B cell (primary cell): ENCODE measurements around the gene LMX1B. TPM values are rescaled to one million over a fixed set of nuclear protein-coding genes. Genes with fewer than 3 reads are reported as not detected.

ENCODE experiments used
- ATAC-seq: fragments of 200-7000 bp; cut with Tn5 transposase; one replicate; pipeline ENCODE4 v1.10.0; 2021; ENCODE audit warnings: low read depth, mild to moderate bottlenecking, moderate number of reproducible peaks, moderate library complexity
- CTCF ChIA-PET: fragments of 350-600 bp; sonication (Branson Sonifier 250); formaldehyde crosslinking; loops from one replicate; lab custom pipeline; 2021; ENCODE audit warnings: antibody characterized with exemption, inconsistent platforms; lab: Charles Lee
- POLR2A ChIA-PET: fragments of 350-600 bp; sonication (Branson Sonifier 250); formaldehyde crosslinking; loops from one replicate; lab custom pipeline; 2021; ENCODE audit warnings: antibody characterized with exemption; lab: Charles Lee
- DNase-seq: peaks from one replicate; pipeline ENCODE4 v3.0.0; 2013
- H2AFZ ChIP-seq: 2 replicates; pipeline ENCODE4 v1.6.1; 2012; ENCODE audit warnings: mild to moderate bottlenecking, low read depth, low read length; ENCODE audit not compliant: insufficient read depth, poor library complexity, severe bottlenecking
- H3K27ac ChIP-seq, 2 donors: 1 replicate in 1 of 2; 2 replicates in 1 of 2; pipeline ENCODE4 v1.5.1; 2012 to 2013; ENCODE audit warnings: low read length in 2 of 2, mild to moderate bottlenecking in 2 of 2, moderate library complexity in 1 of 2
- H3K27me3 ChIP-seq, 4 experiments: fragments of 200-600 bp in 1 of 4; sonication (generic) in 1 of 4; replicated peaks in 1 of 4; 1 replicate in 2 of 4; 2 replicates in 2 of 4; pipeline versions ENCODE4 v1.6.1 to v1.7.0; 2013 to 2016; ENCODE audit warnings: low read length in 3 of 4, mild to moderate bottlenecking in 2 of 4, mixed read lengths in 1 of 4, moderate library complexity in 1 of 4; ENCODE audit not compliant: insufficient read depth in 4 of 4, control insufficient read depth in 3 of 4; ENCODE audit errors: control extremely low read depth in 1 of 4
- H3K36me3 ChIP-seq, 2 experiments: replicated peaks in 1 of 2; 1 replicate in 1 of 2; 2 replicates in 1 of 2; pipeline versions ENCODE4 v1.6.1 to v1.7.1; 2013; ENCODE audit warnings: low read length in 1 of 2; ENCODE audit not compliant: insufficient read depth in 2 of 2, control insufficient read depth in 1 of 2; ENCODE audit errors: control extremely low read depth in 1 of 2, extremely low read depth in 1 of 2
- H3K4me1 ChIP-seq, 2 donors: fragments of 200-600 bp in 1 of 2; sonication (generic) in 1 of 2; 1 replicate in 1 of 2; 2 replicates in 1 of 2; pipeline versions ENCODE4 v1.5.1 to v1.6.1; 2013 to 2017; ENCODE audit warnings: low read length in 2 of 2; ENCODE audit not compliant: control insufficient read depth in 2 of 2, insufficient read depth in 2 of 2
- H3K4me2 ChIP-seq: replicated peaks from 2 replicates; pipeline ENCODE3; 2012; ENCODE audit warnings: mild to moderate bottlenecking, low read depth, low read length; ENCODE audit not compliant: poor library complexity, severe bottlenecking
- H3K4me3 ChIP-seq, 5 experiments: fragments of 200-600 bp in 1 of 5; sonication (generic) in 1 of 5; 1 replicate in 3 of 5; 2 replicates in 2 of 5; pipeline versions ENCODE4 v1.5.1 to v1.7.0; 2011 to 2016; ENCODE audit warnings: low read length in 4 of 5, mild to moderate bottlenecking in 4 of 5, low read depth in 2 of 5, control low read depth in 1 of 5, moderate library complexity in 1 of 5; ENCODE audit not compliant: insufficient read depth in 1 of 5; ENCODE audit errors: control extremely low read depth in 1 of 5, extremely low read depth in 1 of 5
- H3K79me2 ChIP-seq: fragments of 200-600 bp; sonication (generic); one replicate; pipeline ENCODE4 v1.6.0; 2016; ENCODE audit warnings: low read length; ENCODE audit not compliant: control insufficient read depth, insufficient read depth
- H3K9ac ChIP-seq: fragments of 200-600 bp; sonication (generic); 2 replicates; pipeline ENCODE4 v1.6.1; 2017; ENCODE audit warnings: mild to moderate bottlenecking, low read length, moderate library complexity
- H3K9me3 ChIP-seq, 3 donors: one replicate each; pipeline versions ENCODE4 v1.6.1 to v1.7.1; 2013; ENCODE audit warnings: low read length in 2 of 3; ENCODE audit not compliant: control insufficient read depth in 2 of 3, insufficient read depth in 1 of 3; ENCODE audit errors: control extremely low read depth in 1 of 3
- H4K20me1 ChIP-seq: 2 replicates; pipeline ENCODE4 v1.6.0; 2012; ENCODE audit warnings: mild to moderate bottlenecking, low read length; ENCODE audit not compliant: insufficient read depth, control insufficient read depth, poor library complexity, severe bottlenecking
- H3K27ac Mint-ChIP-seq: one replicate; pipeline ENCODE4 v1.8.0; 2021; ENCODE audit warnings: mixed read lengths
- H3K27me3 Mint-ChIP-seq: one replicate; pipeline ENCODE4 v1.8.0; 2021; ENCODE audit warnings: mixed read lengths
- H3K4me1 Mint-ChIP-seq: one replicate; pipeline ENCODE4 v1.8.0; 2021; ENCODE audit warnings: mixed read lengths
- H3K4me3 Mint-ChIP-seq: one replicate; pipeline ENCODE4 v1.8.0; 2021; ENCODE audit warnings: mixed read lengths
- H3K9me3 Mint-ChIP-seq: one replicate; pipeline ENCODE4 v1.8.0; 2022; ENCODE audit warnings: mixed read lengths; ENCODE audit not compliant: insufficient read depth
- EZH2 ChIP-seq: IDR thresholded peaks from 2 replicates; pipeline ENCODE4 v1.6.1; 2012; ENCODE audit warnings: borderline replicate concordance, low read depth, mild to moderate bottlenecking, moderate library complexity, low read length; ENCODE audit not compliant: insufficient read depth, poor library complexity, severe bottlenecking
- WGBS: methylation state at CpG from one replicate; pipeline ENCODE4 v1.1.5; 2013; ENCODE audit warnings: missing lambda C conversion rate; ENCODE audit not compliant: insufficient coverage; 5-methylcytosine and 5-hydroxymethylcytosine counted together
- intact Hi-C: fragments of 100-400 bp; cut with micrococcal nuclease; formaldehyde crosslinking; loops from one replicate; pipeline ENCODE4 v1.10.0; 2022
- polyA plus RNA-seq: library from polyadenylated mRNA; depleted of rRNA; stranded (reverse); fragments of >200 nt; gene quantifications from 2 replicates; pipeline ENCODE4 v1.2.3, GENCODE V29; 2012
- total RNA-seq, 2 donors: library from RNA; stranded (reverse); fragments of 120-200 nt in 1 of 2; gene quantifications; 1 replicate in 1 of 2; 2 replicates in 1 of 2; pipeline versions ENCODE4 v1.2.3 to v1.2.4, GENCODE V29; 2013 to 2022
- TF ChIP-seq, protein P1 (sequence below): fragments of 200-600 bp; IDR thresholded peaks from one replicate; pipeline ENCODE4 v1.8.0; 2022; ENCODE audit warnings: antibody characterized with exemption, mild to moderate bottlenecking

Gene LMX1B
- total and polyA plus RNA-seq, 2 donors (not counting 1 experiment from before 2014, with no cell fraction given) = not detected

DNA sequence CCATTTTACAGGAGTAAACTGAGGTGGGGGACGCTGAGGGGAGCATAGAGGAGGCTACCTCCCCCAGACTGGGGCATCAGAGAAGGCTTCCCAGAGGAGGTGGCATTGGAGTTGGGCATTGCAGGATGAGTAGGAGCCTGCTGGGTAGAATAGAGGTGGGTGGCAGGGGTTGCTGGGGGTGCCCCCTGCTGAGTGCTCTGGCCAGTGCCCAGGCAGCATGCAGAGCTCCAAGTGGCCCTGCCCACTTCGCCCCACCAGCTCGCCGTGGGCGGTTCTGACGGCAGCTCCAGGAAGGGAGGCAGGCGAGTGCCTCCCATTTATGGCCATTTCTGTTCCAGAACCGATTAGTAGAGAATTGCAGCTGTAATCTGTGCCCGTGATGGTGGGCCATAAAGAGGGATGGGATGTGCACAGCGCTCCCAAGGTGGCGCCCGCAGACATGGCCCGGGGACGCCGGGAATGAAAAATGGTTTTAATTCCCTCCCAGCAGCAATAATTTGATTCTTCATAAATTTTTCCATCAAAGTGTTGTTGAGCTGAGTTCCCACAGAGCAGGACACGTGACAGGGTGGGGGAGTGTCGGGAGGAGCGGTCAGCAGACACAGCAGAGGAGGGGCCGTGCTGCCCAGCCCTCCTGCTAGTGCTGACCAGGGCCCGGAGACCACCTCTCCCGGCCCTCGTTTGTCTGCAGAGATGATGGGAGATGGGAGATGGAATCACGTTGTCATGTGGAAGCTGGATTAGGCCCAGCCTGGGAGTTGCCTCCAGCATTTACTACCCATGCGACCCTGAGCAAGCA lies 75.5 kb downstream of the LMX1B start:
- Histone ChIP-seq H3K9ac (no peak overlapping the region), H3K4me3 (no peak overlapping the region), H3K9me3 (no peaks in the 10 kb centered on the region), H4K20me1 (no peaks in the 10 kb centered on the region), H3K27me3 (peaks cover 0 to 57% (median 7%) of the 10 kb centered on the region in 4 experiments), H3K36me3 (no peaks in the 10 kb centered on the region), H3K27ac (no peak overlapping the region), H3K4me2 (no peak overlapping the region), H3K4me1 (no peaks in the 10 kb centered on the region), H3K79me2 (no peaks in the 10 kb centered on the region), H2AFZ (no peak overlapping the region)
- WGBS = 71% methylated on average over 20 of the region's 24 CpGs
- CTCF ChIA-PET = interaction anchor here (1.0 to 2.3 kb wide), 12 partner anchors 10 to 146 kb away, joined by 3 to 12 read pairs (median 4); no protein-coding TSS in a partner anchor
- Mint-ChIP-seq H3K4me1 (no peaks in the 10 kb centered on the region), H3K27me3 (peaks cover 38% of the 10 kb centered on the region), H3K9me3 (no peaks in the 10 kb centered on the region), H3K4me3 (no peak overlapping the region), H3K27ac (no peak overlapping the region)
- intact Hi-C loops = no loop called here
- TF ChIP-seq, protein P1, sequence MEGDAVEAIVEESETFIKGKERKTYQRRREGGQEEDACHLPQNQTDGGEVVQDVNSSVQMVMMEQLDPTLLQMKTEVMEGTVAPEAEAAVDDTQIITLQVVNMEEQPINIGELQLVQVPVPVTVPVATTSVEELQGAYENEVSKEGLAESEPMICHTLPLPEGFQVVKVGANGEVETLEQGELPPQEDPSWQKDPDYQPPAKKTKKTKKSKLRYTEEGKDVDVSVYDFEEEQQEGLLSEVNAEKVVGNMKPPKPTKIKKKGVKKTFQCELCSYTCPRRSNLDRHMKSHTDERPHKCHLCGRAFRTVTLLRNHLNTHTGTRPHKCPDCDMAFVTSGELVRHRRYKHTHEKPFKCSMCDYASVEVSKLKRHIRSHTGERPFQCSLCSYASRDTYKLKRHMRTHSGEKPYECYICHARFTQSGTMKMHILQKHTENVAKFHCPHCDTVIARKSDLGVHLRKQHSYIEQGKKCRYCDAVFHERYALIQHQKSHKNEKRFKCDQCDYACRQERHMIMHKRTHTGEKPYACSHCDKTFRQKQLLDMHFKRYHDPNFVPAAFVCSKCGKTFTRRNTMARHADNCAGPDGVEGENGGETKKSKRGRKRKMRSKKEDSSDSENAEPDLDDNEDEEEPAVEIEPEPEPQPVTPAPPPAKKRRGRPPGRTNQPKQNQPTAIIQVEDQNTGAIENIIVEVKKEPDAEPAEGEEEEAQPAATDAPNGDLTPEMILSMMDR = no peak
- no peak for TF ChIP-seq EZH2
- DNase-seq (no peak), ATAC-seq (no peak)
- POLR2A ChIA-PET = no interaction called here
